ENCODE measurements around the gene ODF2. TPM values are rescaled to one million over a fixed set of nuclear protein-coding genes. Genes with fewer than 3 reads are reported as not detected.

ODF2 gene
- total RNA-seq, 1 experiment from 2014 or later: 46.8 TPM

DNA sequence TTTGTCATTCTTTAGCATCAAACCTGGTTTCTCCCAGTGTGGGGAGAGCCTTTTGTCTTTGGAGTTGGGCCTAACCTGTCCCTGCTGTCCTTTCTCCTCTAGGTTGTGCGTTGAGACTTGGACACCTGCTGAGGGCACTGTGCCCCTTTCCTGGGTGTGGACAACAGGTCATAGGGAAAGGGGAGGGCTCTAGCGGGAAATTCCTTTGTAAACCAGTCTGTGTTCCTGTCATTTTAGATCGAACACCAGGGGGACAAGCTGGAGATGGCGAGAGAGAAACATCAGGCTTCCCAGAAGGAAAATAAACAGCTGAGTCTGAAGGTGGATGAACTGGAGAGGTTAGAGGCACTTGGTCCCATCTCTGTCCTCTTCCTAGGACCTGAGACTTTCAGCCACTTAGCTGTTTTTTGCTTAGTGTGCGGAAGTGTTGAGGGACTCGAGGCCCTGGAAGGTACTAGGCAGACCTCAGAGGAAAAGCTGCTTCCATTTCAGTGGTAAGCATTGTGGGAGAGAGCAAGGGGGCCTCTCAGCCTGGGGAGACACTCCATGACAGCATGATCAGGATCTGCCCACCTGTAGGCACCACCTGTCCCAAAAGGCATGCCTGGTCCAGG is 40.1 kb downstream of the ODF2 start:
- no peaks in the 10 kb centered on the region for H4K20me1 ChIP-seq (ENCODE audit: insufficient read depth)
- intact Hi-C loops (cut with micrococcal nuclease): no loop called here
- no peak overlapping the region for H3K9ac ChIP-seq (ENCODE audit: low read length)
- H3K27me3 ChIP-seq (ENCODE audit: insufficient read depth, low read length): no peaks in the 10 kb centered on the region
- DNase-seq (ENCODE audit: low read depth, low spot score): peak; percentile 7
- CTCF ChIA-PET: interaction anchor here (1.3 kb wide), 1 partner anchor 9 kb away, joined by 3 read pairs; the partner anchor contains the start of gene GLE1
- no peaks in the 10 kb centered on the region for H3K9me3 ChIP-seq (ENCODE audit: control insufficient read depth in 1 of 2, insufficient read depth in 1 of 2, low read depth in 1 of 2, low read length in 2 of 2)
- BruUV-seq (replicated peaks): no TSS peak
- RAD21 ChIA-PET (ENCODE audit: low non-redundant PET in 1 of 2, low total read pairs in 2 of 2, uncharacterized antibody in 2 of 2, unreplicated experiment in 2 of 2): no interaction called here
- no peak overlapping the region for H2AFZ ChIP-seq (ENCODE audit: low read depth, low read length, poor library complexity, severe bottlenecking)
- ATAC-seq: peak; percentile 76
- no peak overlapping the region for H3K27ac ChIP-seq (ENCODE audit: low read depth, low read length)
- H3K79me2 ChIP-seq (ENCODE audit: insufficient read depth, low read length): no peaks in the 10 kb centered on the region
- H3K36me3 ChIP-seq (ENCODE audit: control insufficient read depth in 1 of 2, insufficient read depth in 2 of 2, low read length in 2 of 2): peaks cover 40 to 52% of the 10 kb centered on the region in 2 experiments
- no peak overlapping the region for H3K4me2 ChIP-seq (ENCODE audit: low read length)
- POLR2A ChIA-PET: no interaction called here
- H3K4me3 ChIP-seq (replicated peaks in 1 of 2; ENCODE audit: low read depth in 1 of 2, low read length in 2 of 2): no peak overlapping the region
- no peak for TF ChIP-seq EGR1 (IDR thresholded peaks at IDR 0.05; ENCODE audit: low read depth)
- TF ChIP-seq, protein P1, sequence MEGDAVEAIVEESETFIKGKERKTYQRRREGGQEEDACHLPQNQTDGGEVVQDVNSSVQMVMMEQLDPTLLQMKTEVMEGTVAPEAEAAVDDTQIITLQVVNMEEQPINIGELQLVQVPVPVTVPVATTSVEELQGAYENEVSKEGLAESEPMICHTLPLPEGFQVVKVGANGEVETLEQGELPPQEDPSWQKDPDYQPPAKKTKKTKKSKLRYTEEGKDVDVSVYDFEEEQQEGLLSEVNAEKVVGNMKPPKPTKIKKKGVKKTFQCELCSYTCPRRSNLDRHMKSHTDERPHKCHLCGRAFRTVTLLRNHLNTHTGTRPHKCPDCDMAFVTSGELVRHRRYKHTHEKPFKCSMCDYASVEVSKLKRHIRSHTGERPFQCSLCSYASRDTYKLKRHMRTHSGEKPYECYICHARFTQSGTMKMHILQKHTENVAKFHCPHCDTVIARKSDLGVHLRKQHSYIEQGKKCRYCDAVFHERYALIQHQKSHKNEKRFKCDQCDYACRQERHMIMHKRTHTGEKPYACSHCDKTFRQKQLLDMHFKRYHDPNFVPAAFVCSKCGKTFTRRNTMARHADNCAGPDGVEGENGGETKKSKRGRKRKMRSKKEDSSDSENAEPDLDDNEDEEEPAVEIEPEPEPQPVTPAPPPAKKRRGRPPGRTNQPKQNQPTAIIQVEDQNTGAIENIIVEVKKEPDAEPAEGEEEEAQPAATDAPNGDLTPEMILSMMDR (IDR thresholded peaks at IDR 0.05 in 2 of 3, conservative IDR thresholded peaks at IDR 0.05 in 1 of 3; ENCODE audit: borderline replicate concordance in 1 of 3, insufficient read depth in 1 of 3, low read depth in 2 of 3, low read length in 2 of 3): peak in 1 of 3 experiments; percentile 21; a peak in 1 of 6 replicates
- peak; percentile 28; the same call in 1 of the 2 replicates for TF ChIP-seq RAD21 (IDR thresholded peaks at IDR 0.05; ENCODE audit: low read depth)
- no peaks in the 10 kb centered on the region for H3K9me2 ChIP-seq (ENCODE audit: insufficient read depth)
- H3K4me1 ChIP-seq (ENCODE audit: control insufficient read depth in 1 of 2, insufficient read depth in 2 of 2, low read length in 2 of 2): peaks cover 2 to 6% of the 10 kb centered on the region in 2 experiments; a peak in 2 of 4 replicates

DNA sequence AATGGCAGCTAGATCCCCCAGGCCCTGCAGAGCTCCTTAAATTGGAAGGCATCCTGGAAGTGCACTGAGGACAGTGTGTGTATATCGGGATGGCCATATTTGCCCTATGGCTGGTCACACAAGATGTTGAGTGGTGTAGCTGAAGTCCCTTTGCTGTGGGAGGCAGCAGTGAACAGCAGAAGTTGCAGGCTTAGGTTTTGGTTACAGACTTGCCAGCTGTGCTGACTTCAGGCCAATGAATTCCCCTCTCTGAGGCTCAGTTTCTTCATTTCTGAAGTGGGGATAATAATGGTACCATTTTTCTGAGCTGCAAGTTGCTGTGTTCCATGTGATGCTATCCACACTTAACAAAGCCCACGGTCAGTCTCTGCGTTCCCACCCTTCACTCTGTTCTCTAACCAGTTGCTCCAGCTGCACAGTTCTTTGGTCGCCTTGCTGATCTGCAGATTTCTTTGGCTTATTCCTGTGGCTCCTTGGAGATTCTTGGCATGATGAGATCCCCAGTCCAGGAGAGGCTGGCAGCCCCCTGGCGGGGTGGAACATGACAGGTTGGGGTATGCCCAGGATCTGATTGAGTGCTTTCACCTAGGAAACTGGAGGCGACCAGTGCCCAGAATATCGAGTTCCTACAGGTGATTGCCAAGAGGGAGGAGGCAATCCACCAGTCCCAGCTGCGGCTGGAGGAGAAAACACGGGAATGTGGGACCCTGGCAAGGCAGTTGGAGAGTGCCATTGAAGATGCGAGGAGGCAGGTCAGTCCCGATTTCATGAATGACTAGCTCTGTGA is 42.2 kb downstream of the ODF2 start:
- ChIA-PET POLR2A (interaction anchor here (0.6 kb wide), 1 partner anchor 132 kb away, joined by 3 read pairs; no protein-coding TSS in a partner anchor), CTCF (no interaction called here)
- no peak overlapping the region for H3K4me3 ChIP-seq (replicated peaks in 1 of 2; ENCODE audit: low read depth in 1 of 2, low read length in 2 of 2)
- no peak for TF ChIP-seq FOSL1 (IDR thresholded peaks at IDR 0.05; ENCODE audit: low read depth)
- TF ChIP-seq, protein P2, sequence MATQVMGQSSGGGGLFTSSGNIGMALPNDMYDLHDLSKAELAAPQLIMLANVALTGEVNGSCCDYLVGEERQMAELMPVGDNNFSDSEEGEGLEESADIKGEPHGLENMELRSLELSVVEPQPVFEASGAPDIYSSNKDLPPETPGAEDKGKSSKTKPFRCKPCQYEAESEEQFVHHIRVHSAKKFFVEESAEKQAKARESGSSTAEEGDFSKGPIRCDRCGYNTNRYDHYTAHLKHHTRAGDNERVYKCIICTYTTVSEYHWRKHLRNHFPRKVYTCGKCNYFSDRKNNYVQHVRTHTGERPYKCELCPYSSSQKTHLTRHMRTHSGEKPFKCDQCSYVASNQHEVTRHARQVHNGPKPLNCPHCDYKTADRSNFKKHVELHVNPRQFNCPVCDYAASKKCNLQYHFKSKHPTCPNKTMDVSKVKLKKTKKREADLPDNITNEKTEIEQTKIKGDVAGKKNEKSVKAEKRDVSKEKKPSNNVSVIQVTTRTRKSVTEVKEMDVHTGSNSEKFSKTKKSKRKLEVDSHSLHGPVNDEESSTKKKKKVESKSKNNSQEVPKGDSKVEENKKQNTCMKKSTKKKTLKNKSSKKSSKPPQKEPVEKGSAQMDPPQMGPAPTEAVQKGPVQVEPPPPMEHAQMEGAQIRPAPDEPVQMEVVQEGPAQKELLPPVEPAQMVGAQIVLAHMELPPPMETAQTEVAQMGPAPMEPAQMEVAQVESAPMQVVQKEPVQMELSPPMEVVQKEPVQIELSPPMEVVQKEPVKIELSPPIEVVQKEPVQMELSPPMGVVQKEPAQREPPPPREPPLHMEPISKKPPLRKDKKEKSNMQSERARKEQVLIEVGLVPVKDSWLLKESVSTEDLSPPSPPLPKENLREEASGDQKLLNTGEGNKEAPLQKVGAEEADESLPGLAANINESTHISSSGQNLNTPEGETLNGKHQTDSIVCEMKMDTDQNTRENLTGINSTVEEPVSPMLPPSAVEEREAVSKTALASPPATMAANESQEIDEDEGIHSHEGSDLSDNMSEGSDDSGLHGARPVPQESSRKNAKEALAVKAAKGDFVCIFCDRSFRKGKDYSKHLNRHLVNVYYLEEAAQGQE (IDR thresholded peaks at IDR 0.05; ENCODE audit: low read depth): no peak
- TF ChIP-seq, protein P3, sequence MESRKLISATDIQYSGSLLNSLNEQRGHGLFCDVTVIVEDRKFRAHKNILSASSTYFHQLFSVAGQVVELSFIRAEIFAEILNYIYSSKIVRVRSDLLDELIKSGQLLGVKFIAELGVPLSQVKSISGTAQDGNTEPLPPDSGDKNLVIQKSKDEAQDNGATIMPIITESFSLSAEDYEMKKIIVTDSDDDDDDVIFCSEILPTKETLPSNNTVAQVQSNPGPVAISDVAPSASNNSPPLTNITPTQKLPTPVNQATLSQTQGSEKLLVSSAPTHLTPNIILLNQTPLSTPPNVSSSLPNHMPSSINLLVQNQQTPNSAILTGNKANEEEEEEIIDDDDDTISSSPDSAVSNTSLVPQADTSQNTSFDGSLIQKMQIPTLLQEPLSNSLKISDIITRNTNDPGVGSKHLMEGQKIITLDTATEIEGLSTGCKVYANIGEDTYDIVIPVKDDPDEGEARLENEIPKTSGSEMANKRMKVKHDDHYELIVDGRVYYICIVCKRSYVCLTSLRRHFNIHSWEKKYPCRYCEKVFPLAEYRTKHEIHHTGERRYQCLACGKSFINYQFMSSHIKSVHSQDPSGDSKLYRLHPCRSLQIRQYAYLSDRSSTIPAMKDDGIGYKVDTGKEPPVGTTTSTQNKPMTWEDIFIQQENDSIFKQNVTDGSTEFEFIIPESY (IDR thresholded peaks at IDR 0.05; ENCODE audit: extremely low read depth, insufficient replicate concordance, low read length): no peak
- no peak for TF ChIP-seq ZFX (IDR thresholded peaks at IDR 0.05)
- no peak for TF ChIP-seq POLR2A (IDR thresholded peaks at IDR 0.05; ENCODE audit: borderline replicate concordance, extremely low read depth, insufficient read depth, insufficient read length)
- TF ChIP-seq TCF7L2 (IDR thresholded peaks at IDR 0.05; ENCODE audit: borderline replicate concordance, extremely low read depth, insufficient read depth, insufficient read length): no peak

More for the DNA sequence above, 42.2 kb downstream of the ODF2 start:
- no peaks in the 10 kb centered on the region for H4K20me1 ChIP-seq (ENCODE audit: insufficient read depth)
- no peak overlapping the region for H2AFZ ChIP-seq (ENCODE audit: low read depth, low read length, poor library complexity, severe bottlenecking)
- DNase-seq (ENCODE audit: low read depth, low spot score) (no peak), ATAC-seq (no peak)
- peaks cover 2 to 7% of the 10 kb centered on the region in 2 experiments; a peak in 2 of 4 replicates for H3K4me1 ChIP-seq (ENCODE audit: control insufficient read depth in 1 of 2, insufficient read depth in 2 of 2, low read length in 2 of 2)
- H3K9ac ChIP-seq (ENCODE audit: low read length): no peak overlapping the region
- no peak overlapping the region for H3K27ac ChIP-seq (ENCODE audit: low read depth, low read length)
- H3K4me2 ChIP-seq (ENCODE audit: low read length): no peak overlapping the region
- intact Hi-C loops (cut with micrococcal nuclease): no loop called here
- no peaks in the 10 kb centered on the region for H3K9me2 ChIP-seq (ENCODE audit: insufficient read depth)
- H3K79me2 ChIP-seq (ENCODE audit: insufficient read depth, low read length): no peaks in the 10 kb centered on the region
- H3K36me3 ChIP-seq (ENCODE audit: control insufficient read depth in 1 of 2, insufficient read depth in 2 of 2, low read length in 2 of 2): peaks cover 40 to 49% of the 10 kb centered on the region in 2 experiments
- H3K27me3 ChIP-seq (ENCODE audit: insufficient read depth, low read length): no peaks in the 10 kb centered on the region
- RAD21 ChIA-PET (ENCODE audit: low non-redundant PET in 1 of 2, low total read pairs in 2 of 2, uncharacterized antibody in 2 of 2, unreplicated experiment in 2 of 2): no interaction called here
- H3K9me3 ChIP-seq (ENCODE audit: control insufficient read depth in 1 of 2, insufficient read depth in 1 of 2, low read depth in 1 of 2, low read length in 2 of 2): no peaks in the 10 kb centered on the region
- BruUV-seq (replicated peaks): no TSS peak
